Measurements from ENCODE around the gene CFDP1.

CFDP1 gene

GRCh38 chr16:75248142-75248535 lies 185.2 kb downstream of the CFDP1 start:
- TF ChIP-seq CTCF (IDR thresholded peaks at IDR 0.05; ENCODE audit: low read length, missing control alignments): no peak
- DNase-seq (ENCODE audit: low read depth): no peak
- H3K4me3 ChIP-seq (replicated peaks; ENCODE audit: low read depth, low read length): no peak overlapping the region

- no peak overlapping the region for H3K4me3 ChIP-seq (replicated peaks; ENCODE audit: low read depth, low read length)
- DNase-seq (ENCODE audit: low read depth): no peak
- TF ChIP-seq CTCF (IDR thresholded peaks at IDR 0.05; ENCODE audit: low read length, missing control alignments): no peak
Measured at GRCh38 chr16:75247249-75247648, 186.1 kb downstream of the CFDP1 start.

GRCh38 chr16:75246504-75247205 lies 186.6 kb downstream of the CFDP1 start:
- no peak for TF ChIP-seq CTCF (IDR thresholded peaks at IDR 0.05; ENCODE audit: low read length, missing control alignments)
- H3K4me3 ChIP-seq (replicated peaks; ENCODE audit: low read depth, low read length): no peak overlapping the region
- peak; percentile 84 for DNase-seq (ENCODE audit: low read depth)

GRCh38 chr16:75244844-75245758 lies 188.2 kb downstream of the CFDP1 start:
- peak; percentile 98 for DNase-seq (ENCODE audit: low read depth)
- H3K4me3 ChIP-seq (replicated peaks; ENCODE audit: low read depth, low read length): no peak overlapping the region
- TF ChIP-seq CTCF (IDR thresholded peaks at IDR 0.05; ENCODE audit: low read length, missing control alignments): no peak

- peak; percentile 75 for DNase-seq (ENCODE audit: low read depth)
- no peak for TF ChIP-seq CTCF (IDR thresholded peaks at IDR 0.05; ENCODE audit: low read length, missing control alignments)
- no peak overlapping the region for H3K4me3 ChIP-seq (replicated peaks; ENCODE audit: low read depth, low read length)
Measured at GRCh38 chr16:75244225-75244809, 189.0 kb downstream of the CFDP1 start.
